Testis (tissue), 2 donors: ENCODE results near the gene LRPPRC.

Experiments
- CTCF ChIP-seq, 3 experiments: fragments of 450-650 bp in 2 of 3; fragments of 200-600 bp in 1 of 3; sonication (generic) in 1 of 3; IDR thresholded peaks; one replicate each; pipeline ENCODE4 v1.5.1; 2016 to 2019; ENCODE audit warnings: antibody characterized with exemption in 3 of 3, mild to moderate bottlenecking in 2 of 3, moderate library complexity in 1 of 3
- POLR2A ChIP-seq: fragments of 450-650 bp; IDR thresholded peaks from one replicate; pipeline ENCODE4 v1.6.1; 2017; ENCODE audit warnings: antibody characterized with exemption, mild to moderate bottlenecking, moderate library complexity

- no peak for TF ChIP-seq CTCF (IDR thresholded peaks at IDR 0.05)
- no peak for TF ChIP-seq POLR2A
Measured at GRCh38 chr2:43889416-43889815, 106.4 kb downstream of the LRPPRC start.
